ENCODE measurements around the gene NXNL1. TPM values are rescaled to one million over a fixed set of nuclear protein-coding genes. Genes with fewer than 3 reads are reported as not detected.

Gene NXNL1
- total and polyA plus RNA-seq, 2 of the 13 experiments (the other 11 are each of a cell fraction or from before 2014, with no cell fraction given) = not detected

DNA sequence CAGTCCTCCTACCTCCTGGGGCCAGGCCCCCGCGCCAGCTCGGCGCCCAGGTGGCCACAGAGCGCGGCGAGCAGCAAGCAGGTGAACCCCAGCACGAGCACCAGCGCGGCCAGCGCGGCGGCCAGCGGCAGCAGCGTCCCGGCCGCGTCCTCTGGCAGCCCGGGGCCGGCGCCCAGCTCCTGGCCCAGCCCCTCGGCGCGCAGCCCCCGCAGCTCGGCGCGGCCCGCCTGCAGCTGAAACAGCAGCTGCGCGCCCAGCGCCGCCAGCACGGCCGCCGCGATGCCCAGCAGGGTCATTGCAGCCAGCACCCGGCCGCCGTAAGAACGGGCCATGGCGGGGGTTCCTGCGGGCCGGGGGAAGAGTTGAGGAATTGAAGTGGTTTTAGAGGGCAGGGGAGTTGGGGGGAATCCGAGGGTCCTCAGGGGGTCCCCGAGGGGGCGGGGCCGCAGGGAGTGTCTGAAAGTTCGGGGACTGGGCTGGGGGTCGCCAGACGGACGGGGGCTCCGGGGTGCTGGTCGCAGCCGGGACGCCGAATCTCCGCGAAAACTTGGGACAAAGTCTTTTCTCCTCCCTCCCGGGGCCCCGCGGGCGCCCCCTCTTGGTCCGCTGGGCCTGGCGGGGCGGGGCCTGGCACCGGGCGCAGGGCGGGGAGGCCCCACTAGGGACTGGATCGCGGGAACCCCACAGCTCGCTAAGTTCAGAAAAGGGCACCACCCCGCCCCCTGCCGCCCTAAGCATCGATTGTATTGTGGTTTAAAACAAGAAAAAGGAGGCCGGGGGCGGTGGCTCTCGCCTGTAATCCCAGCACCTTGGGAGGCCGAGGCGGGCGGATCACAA, 12.4 kb downstream of the NXNL1 start, which contains the start of gene TMEM221 (continued):
- TF ChIP-seq, protein P1, sequence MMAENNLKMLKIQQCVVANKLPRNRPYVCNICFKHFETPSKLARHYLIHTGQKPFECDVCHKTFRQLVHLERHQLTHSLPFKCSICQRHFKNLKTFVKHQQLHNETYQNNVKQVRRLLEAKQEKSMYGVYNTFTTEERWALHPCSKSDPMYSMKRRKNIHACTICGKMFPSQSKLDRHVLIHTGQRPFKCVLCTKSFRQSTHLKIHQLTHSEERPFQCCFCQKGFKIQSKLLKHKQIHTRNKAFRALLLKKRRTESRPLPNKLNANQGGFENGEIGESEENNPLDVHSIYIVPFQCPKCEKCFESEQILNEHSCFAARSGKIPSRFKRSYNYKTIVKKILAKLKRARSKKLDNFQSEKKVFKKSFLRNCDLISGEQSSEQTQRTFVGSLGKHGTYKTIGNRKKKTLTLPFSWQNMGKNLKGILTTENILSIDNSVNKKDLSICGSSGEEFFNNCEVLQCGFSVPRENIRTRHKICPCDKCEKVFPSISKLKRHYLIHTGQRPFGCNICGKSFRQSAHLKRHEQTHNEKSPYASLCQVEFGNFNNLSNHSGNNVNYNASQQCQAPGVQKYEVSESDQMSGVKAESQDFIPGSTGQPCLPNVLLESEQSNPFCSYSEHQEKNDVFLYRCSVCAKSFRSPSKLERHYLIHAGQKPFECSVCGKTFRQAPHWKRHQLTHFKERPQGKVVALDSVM (CRISPR knock-in tag; IDR thresholded peaks at IDR 0.05) = 0 out of 2 replicates have a peak, but pooled peaks have one; percentile 47
- TF ChIP-seq ZNF670 (CRISPR knock-in tag; IDR thresholded peaks at IDR 0.05; ENCODE audit: borderline replicate concordance) (no peak), KAT8 (CRISPR knock-in tag; IDR thresholded peaks at IDR 0.05) (0 out of 2 replicates have a peak, but pooled peaks have one; percentile 27), SP1 (IDR thresholded peaks at IDR 0.05) (no peak), SP1 (CRISPR knock-in tag; IDR thresholded peaks at IDR 0.05) (peak; percentile 63), PATZ1 (CRISPR knock-in tag; IDR thresholded peaks at IDR 0.05) (0 out of 2 replicates have a peak, but pooled peaks have one; percentile 45), YY1 (IDR thresholded peaks at IDR 0.05; ENCODE audit: insufficient read depth, insufficient replicate concordance, low read depth, low read length) (peak; percentile 25), KLF16 (CRISPR knock-in tag; IDR thresholded peaks at IDR 0.05) (0 out of 4 replicates have a peak, but pooled peaks of 1 of the 2 experiments have one; percentile 23), GABPB1 (CRISPR knock-in tag; IDR thresholded peaks at IDR 0.05) (peak; percentile 17; the same call in 1 of the 2 replicates), TGIF2 (CRISPR knock-in tag; IDR thresholded peaks at IDR 0.05) (no peak), ZNF468 (CRISPR knock-in tag; IDR thresholded peaks at IDR 0.05) (no peak), SAP130 (CRISPR knock-in tag; IDR thresholded peaks at IDR 0.05; ENCODE audit: low read depth) (0 out of 2 replicates have a peak, but pooled peaks have one; percentile 16)
- TF ChIP-seq, protein P2, sequence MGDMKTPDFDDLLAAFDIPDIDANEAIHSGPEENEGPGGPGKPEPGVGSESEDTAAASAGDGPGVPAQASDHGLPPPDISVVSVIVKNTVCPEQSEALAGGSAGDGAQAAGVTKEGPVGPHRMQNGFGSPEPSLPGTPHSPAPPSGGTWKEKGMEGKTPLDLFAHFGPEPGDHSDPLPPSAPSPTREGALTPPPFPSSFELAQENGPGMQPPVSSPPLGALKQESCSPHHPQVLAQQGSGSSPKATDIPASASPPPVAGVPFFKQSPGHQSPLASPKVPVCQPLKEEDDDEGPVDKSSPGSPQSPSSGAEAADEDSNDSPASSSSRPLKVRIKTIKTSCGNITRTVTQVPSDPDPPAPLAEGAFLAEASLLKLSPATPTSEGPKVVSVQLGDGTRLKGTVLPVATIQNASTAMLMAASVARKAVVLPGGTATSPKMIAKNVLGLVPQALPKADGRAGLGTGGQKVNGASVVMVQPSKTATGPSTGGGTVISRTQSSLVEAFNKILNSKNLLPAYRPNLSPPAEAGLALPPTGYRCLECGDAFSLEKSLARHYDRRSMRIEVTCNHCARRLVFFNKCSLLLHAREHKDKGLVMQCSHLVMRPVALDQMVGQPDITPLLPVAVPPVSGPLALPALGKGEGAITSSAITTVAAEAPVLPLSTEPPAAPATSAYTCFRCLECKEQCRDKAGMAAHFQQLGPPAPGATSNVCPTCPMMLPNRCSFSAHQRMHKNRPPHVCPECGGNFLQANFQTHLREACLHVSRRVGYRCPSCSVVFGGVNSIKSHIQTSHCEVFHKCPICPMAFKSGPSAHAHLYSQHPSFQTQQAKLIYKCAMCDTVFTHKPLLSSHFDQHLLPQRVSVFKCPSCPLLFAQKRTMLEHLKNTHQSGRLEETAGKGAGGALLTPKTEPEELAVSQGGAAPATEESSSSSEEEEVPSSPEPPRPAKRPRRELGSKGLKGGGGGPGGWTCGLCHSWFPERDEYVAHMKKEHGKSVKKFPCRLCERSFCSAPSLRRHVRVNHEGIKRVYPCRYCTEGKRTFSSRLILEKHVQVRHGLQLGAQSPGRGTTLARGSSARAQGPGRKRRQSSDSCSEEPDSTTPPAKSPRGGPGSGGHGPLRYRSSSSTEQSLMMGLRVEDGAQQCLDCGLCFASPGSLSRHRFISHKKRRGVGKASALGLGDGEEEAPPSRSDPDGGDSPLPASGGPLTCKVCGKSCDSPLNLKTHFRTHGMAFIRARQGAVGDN (CRISPR knock-in tag; IDR thresholded peaks at IDR 0.05) = peak; percentile 51
- TF ChIP-seq, protein P3, sequence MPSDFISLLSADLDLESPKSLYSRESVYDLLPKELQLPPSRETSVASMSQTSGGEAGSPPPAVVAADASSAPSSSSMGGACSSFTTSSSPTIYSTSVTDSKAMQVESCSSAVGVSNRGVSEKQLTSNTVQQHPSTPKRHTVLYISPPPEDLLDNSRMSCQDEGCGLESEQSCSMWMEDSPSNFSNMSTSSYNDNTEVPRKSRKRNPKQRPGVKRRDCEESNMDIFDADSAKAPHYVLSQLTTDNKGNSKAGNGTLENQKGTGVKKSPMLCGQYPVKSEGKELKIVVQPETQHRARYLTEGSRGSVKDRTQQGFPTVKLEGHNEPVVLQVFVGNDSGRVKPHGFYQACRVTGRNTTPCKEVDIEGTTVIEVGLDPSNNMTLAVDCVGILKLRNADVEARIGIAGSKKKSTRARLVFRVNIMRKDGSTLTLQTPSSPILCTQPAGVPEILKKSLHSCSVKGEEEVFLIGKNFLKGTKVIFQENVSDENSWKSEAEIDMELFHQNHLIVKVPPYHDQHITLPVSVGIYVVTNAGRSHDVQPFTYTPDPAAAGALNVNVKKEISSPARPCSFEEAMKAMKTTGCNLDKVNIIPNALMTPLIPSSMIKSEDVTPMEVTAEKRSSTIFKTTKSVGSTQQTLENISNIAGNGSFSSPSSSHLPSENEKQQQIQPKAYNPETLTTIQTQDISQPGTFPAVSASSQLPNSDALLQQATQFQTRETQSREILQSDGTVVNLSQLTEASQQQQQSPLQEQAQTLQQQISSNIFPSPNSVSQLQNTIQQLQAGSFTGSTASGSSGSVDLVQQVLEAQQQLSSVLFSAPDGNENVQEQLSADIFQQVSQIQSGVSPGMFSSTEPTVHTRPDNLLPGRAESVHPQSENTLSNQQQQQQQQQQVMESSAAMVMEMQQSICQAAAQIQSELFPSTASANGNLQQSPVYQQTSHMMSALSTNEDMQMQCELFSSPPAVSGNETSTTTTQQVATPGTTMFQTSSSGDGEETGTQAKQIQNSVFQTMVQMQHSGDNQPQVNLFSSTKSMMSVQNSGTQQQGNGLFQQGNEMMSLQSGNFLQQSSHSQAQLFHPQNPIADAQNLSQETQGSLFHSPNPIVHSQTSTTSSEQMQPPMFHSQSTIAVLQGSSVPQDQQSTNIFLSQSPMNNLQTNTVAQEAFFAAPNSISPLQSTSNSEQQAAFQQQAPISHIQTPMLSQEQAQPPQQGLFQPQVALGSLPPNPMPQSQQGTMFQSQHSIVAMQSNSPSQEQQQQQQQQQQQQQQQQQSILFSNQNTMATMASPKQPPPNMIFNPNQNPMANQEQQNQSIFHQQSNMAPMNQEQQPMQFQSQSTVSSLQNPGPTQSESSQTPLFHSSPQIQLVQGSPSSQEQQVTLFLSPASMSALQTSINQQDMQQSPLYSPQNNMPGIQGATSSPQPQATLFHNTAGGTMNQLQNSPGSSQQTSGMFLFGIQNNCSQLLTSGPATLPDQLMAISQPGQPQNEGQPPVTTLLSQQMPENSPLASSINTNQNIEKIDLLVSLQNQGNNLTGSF (CRISPR knock-in tag; IDR thresholded peaks at IDR 0.05) = no peak

Data from HepG2 (cell line).